Measurements from ENCODE around the gene SYT1.
"Not testable (repeated sequence)": the region's sequence is repeated elsewhere in the genome, so short reads cannot be mapped to it uniquely, and the experiment has no call there.

The SYT1 gene

GRCh38 chr12:78864403-78864869 lies at the start of gene SYT1:
SYT1 (plus strand) TSS chr12:78864774.
- CTCF ChIA-PET = interaction anchor here (0.5 kb wide), 1 partner anchor 177 kb away, joined by 4 read pairs; no protein-coding TSS in a partner anchor
- TF ChIP-seq ARNT (IDR thresholded peaks at IDR 0.05) (no peak), BHLHE40 (IDR thresholded peaks at IDR 0.05; ENCODE audit: borderline replicate concordance) (no peak), SP1 (IDR thresholded peaks at IDR 0.05) (no peak), ELF4 (IDR thresholded peaks at IDR 0.05) (no peak), ZNF384 (IDR thresholded peaks at IDR 0.05) (no peak)
- TF ChIP-seq, protein P1, sequence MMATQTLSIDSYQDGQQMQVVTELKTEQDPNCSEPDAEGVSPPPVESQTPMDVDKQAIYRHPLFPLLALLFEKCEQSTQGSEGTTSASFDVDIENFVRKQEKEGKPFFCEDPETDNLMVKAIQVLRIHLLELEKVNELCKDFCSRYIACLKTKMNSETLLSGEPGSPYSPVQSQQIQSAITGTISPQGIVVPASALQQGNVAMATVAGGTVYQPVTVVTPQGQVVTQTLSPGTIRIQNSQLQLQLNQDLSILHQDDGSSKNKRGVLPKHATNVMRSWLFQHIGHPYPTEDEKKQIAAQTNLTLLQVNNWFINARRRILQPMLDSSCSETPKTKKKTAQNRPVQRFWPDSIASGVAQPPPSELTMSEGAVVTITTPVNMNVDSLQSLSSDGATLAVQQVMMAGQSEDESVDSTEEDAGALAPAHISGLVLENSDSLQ (IDR thresholded peaks at IDR 0.05) = peak; percentile 88
- peak; percentile 80 for DNase-seq (ENCODE audit: extremely low spot score)
- POLR2A ChIA-PET = no interaction called here

GRCh38 chr12:78818487-78818886 lies 46.1 kb upstream of the SYT1 start:
- peak; percentile 10 for DNase-seq (ENCODE audit: extremely low spot score)
- CTCF ChIA-PET = no interaction called here
- POLR2A ChIA-PET = no interaction called here
- TF ChIP-seq SP1 (IDR thresholded peaks at IDR 0.05) = no peak

- ChIA-PET CTCF (no interaction called here), POLR2A (no interaction called here)
- DNase-seq (ENCODE audit: extremely low spot score) = no peak
- no peak for TF ChIP-seq BHLHE40 (IDR thresholded peaks at IDR 0.05; ENCODE audit: borderline replicate concordance)
- TF ChIP-seq SUZ12 (IDR thresholded peaks at IDR 0.05) = no peak
- TF ChIP-seq L3MBTL2 (conservative IDR thresholded peaks at IDR 0.05) = no peak
- TF ChIP-seq LEF1 (IDR thresholded peaks at IDR 0.05; ENCODE audit: borderline replicate concordance) = no peak
- TF ChIP-seq FOXK2 (IDR thresholded peaks at IDR 0.05) = no peak
- no peak for TF ChIP-seq FOXM1 (IDR thresholded peaks at IDR 0.05; ENCODE audit: borderline replicate concordance)
- TF ChIP-seq NFRKB (IDR thresholded peaks at IDR 0.05) = no peak
- no peak for TF ChIP-seq ZNF384 (IDR thresholded peaks at IDR 0.05)
- no peak for TF ChIP-seq CTBP1 (IDR thresholded peaks at IDR 0.05; ENCODE audit: borderline replicate concordance)
- TF ChIP-seq FOXA1 (IDR thresholded peaks at IDR 0.05) = no peak
- TF ChIP-seq ELF4 (IDR thresholded peaks at IDR 0.05) = no peak
- no peak for TF ChIP-seq ARNT (IDR thresholded peaks at IDR 0.05)
- TF ChIP-seq SP1 (IDR thresholded peaks at IDR 0.05) = no peak
- no peak for TF ChIP-seq TARDBP (IDR thresholded peaks at IDR 0.05)
- TF ChIP-seq HDGF (IDR thresholded peaks at IDR 0.05; ENCODE audit: borderline replicate concordance) = no peak
These were observed 43.6 kb upstream of the SYT1 start for GRCh38 chr12:78820946-78821345.

DNA sequence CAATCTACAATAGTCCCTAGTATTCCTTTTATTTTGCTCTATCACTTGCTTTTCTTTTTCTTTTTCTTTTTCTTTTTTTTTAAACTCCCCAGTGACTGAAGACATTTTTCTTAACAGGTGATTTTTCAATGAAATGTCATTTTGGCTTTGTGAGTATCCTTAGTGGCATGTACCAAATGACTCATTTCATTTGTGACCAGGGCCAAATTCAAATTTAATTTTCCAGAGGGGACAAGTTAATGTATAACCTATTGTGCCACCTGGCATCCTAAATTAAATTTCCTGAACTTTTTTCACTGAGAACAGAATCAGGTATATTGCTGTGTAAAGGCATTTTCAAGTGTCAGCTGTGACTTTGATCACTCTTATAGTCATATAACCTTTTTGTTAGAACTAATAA lies 39.7 kb upstream of the SYT1 start:
- TF ChIP-seq ELF4 (IDR thresholded peaks at IDR 0.05) = no peak
- TF ChIP-seq ARNT (IDR thresholded peaks at IDR 0.05) = no peak
- TF ChIP-seq FOXK2 (IDR thresholded peaks at IDR 0.05) = no peak
- TF ChIP-seq, protein P1 (IDR thresholded peaks at IDR 0.05) = no peak
- no peak for TF ChIP-seq BHLHE40 (IDR thresholded peaks at IDR 0.05; ENCODE audit: borderline replicate concordance)
- no peak for TF ChIP-seq NFRKB (IDR thresholded peaks at IDR 0.05)
- TF ChIP-seq TARDBP (IDR thresholded peaks at IDR 0.05) = no peak
- TF ChIP-seq FOXA1 (IDR thresholded peaks at IDR 0.05) = no peak
- ChIA-PET POLR2A (no interaction called here), CTCF (no interaction called here)
- DNase-seq (ENCODE audit: extremely low spot score) = no peak

DNA sequence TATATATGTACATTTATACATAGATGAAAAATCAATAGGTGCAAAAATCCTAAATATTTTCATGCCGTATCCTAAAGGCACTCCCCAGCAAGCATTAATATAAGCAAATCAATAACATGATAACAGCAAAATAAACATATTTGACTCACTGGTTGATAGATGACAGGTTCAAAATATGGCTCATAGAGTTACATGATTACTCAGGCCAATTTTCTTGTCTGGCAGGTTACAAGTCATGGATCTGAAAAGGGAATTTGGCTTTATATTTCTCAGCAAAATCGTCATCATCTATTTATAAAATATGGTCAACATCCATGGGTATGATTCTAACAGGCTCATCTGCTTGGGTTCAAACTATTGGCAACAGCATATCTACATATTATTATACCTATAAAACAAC lies 34.9 kb upstream of the SYT1 start:
- CTCF ChIA-PET = no interaction called here
- POLR2A ChIA-PET = no interaction called here

DNA sequence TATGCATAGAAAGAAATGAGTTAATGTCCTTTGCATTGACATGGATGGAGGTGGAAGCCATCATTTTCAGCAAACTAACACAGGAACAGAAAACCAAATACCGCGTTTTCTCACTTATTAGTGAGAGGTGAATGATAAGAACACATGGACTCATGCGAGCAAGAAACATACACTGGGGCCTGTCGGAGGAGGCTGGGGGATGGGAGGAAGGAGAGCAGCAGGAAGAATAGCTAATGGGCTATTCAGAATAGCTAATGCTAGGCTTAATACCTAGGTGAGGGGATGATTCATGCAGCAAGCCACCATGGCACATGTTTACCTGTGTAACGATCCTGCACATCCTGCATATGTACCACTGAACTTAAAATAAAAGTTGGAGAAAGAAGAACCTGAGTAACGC lies 29.1 kb upstream of the SYT1 start:
- ChIA-PET POLR2A (no interaction called here), CTCF (interaction anchor here (0.6 kb wide), 1 partner anchor 554 kb away, joined by 4 read pairs; no protein-coding TSS in a partner anchor)
- no peak for TF ChIP-seq SUZ12 (IDR thresholded peaks at IDR 0.05)
- no peak for TF ChIP-seq ARNT (IDR thresholded peaks at IDR 0.05)
- TF ChIP-seq ELF4 (IDR thresholded peaks at IDR 0.05) = no peak
- no peak for TF ChIP-seq FOXM1 (IDR thresholded peaks at IDR 0.05; ENCODE audit: borderline replicate concordance)
- TF ChIP-seq LEF1 (IDR thresholded peaks at IDR 0.05; ENCODE audit: borderline replicate concordance) = no peak
- no peak for TF ChIP-seq CTBP1 (IDR thresholded peaks at IDR 0.05; ENCODE audit: borderline replicate concordance)
- TF ChIP-seq NFRKB (IDR thresholded peaks at IDR 0.05) = no peak
- TF ChIP-seq ZNF384 (IDR thresholded peaks at IDR 0.05) = no peak
- TF ChIP-seq BHLHE40 (IDR thresholded peaks at IDR 0.05; ENCODE audit: borderline replicate concordance) = no peak
- no peak for TF ChIP-seq FOXK2 (IDR thresholded peaks at IDR 0.05)
- TF ChIP-seq TARDBP (IDR thresholded peaks at IDR 0.05) = no peak
- no peak for DNase-seq (ENCODE audit: extremely low spot score)

More for the DNA sequence above, 34.9 kb upstream of the SYT1 start:
- TF ChIP-seq ELF4 (IDR thresholded peaks at IDR 0.05) (no peak), HDGF (IDR thresholded peaks at IDR 0.05; ENCODE audit: borderline replicate concordance) (no peak), LEF1 (IDR thresholded peaks at IDR 0.05; ENCODE audit: borderline replicate concordance) (no peak), FOXM1 (IDR thresholded peaks at IDR 0.05; ENCODE audit: borderline replicate concordance) (no peak), ARNT (IDR thresholded peaks at IDR 0.05) (no peak), SP1 (IDR thresholded peaks at IDR 0.05) (no peak), FOXK2 (IDR thresholded peaks at IDR 0.05) (no peak), SUZ12 (IDR thresholded peaks at IDR 0.05) (no peak), FOXA1 (IDR thresholded peaks at IDR 0.05) (no peak), NFRKB (IDR thresholded peaks at IDR 0.05) (no peak)
- TF ChIP-seq, protein P1 (IDR thresholded peaks at IDR 0.05) = no peak
- DNase-seq (ENCODE audit: extremely low spot score) = no peak

- POLR2A ChIA-PET = not testable (repeated sequence)
These were observed 24.0 kb upstream of the SYT1 start for GRCh38 chr12:78840518-78841019.

More at GRCh38 chr12:78840518-78841019, 24.0 kb upstream of the SYT1 start:
- CTCF ChIA-PET; DNase-seq (ENCODE audit: extremely low spot score): not testable (repeated sequence)
